B cell (primary cell): ENCODE data around the gene CTDSPL.

Source experiments
- CTCF ChIP-seq: fragments of 200-600 bp; IDR thresholded peaks from one replicate; pipeline ENCODE4 v1.8.0; 2022; ENCODE audit warnings: antibody characterized with exemption, mild to moderate bottlenecking
- EZH2 ChIP-seq: IDR thresholded peaks from 2 replicates; pipeline ENCODE4 v1.6.1; 2012; ENCODE audit warnings: borderline replicate concordance, low read depth, mild to moderate bottlenecking, moderate library complexity, low read length; ENCODE audit not compliant: insufficient read depth, poor library complexity, severe bottlenecking

GRCh38 chr3:37986479-37987314, 125.0 kb downstream of the CTDSPL start:
- no peak for TF ChIP-seq CTCF
- no peak for TF ChIP-seq EZH2
